LHCN-M2 (cell line): ENCODE data around the gene PHF21B. TPM values are rescaled to one million over a fixed set of nuclear protein-coding genes. Genes with fewer than 3 reads are reported as not detected.

Experiments
- DNase-seq: peaks from one replicate; pipeline ENCODE4 v3.0.0-alpha.2; 2012; ENCODE audit warnings: low read depth
- total RNA-seq: library from RNA; depleted of rRNA; stranded (reverse); fragments of >200 nt; gene quantifications from 2 replicates; pipeline ENCODE4 v1.2.3, GENCODE V29; 2014; rRNA removed

The PHF21B gene
- total RNA-seq, 1 experiment from 2014 or later, result 0.98 TPM

- DNase-seq, result no peak
These were observed 163.7 kb downstream of the PHF21B start for GRCh38 chr22:44845796-44846720.

DNA sequence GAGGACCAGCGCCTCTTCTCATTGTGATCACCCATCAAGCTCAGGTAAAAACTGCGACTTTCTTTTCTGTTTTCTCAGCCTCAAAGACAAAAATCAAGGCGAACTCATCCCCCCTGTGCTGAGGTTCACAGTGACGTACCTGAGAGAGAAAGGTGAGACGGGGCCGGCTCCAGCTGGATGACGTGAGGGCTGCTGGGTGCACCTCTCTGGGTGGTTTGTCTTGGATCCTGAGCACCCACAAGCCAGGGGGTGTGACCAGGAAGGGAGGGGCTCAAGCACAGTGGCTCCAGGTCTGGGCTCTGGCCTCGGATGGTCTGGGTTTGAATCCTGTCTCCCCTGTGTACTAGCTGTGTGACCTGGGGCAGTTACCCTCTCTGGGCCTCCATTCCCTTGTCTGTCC, 164.6 kb downstream of the PHF21B start:
- no peak for DNase-seq

DNA sequence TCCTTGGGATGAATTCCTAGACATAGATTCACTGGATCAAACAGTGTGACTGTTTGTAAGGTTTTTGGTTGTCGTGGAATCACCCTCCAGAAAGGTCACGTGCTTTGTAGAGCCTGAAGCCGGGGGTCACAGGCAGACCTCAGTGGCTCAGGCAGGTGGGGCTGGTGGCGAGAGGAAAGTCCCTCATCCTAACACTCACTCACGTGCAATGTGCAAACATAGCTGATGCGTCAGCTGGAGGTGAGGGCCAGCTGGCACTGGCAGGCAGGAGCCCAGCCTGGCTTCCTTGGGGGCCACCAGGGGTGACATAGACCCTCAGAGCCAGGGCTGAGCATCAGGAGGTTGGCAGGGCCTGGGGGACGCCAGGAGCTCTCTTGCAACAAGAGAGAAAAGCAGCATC, 167.4 kb downstream of the PHF21B start:
- DNase-seq, result no peak

GRCh38 chr22:44840611-44841322, 169.0 kb downstream of the PHF21B start:
- no peak for DNase-seq

- DNase-seq, result no peak
These were observed 170.1 kb downstream of the PHF21B start for GRCh38 chr22:44839721-44840120.

DNA sequence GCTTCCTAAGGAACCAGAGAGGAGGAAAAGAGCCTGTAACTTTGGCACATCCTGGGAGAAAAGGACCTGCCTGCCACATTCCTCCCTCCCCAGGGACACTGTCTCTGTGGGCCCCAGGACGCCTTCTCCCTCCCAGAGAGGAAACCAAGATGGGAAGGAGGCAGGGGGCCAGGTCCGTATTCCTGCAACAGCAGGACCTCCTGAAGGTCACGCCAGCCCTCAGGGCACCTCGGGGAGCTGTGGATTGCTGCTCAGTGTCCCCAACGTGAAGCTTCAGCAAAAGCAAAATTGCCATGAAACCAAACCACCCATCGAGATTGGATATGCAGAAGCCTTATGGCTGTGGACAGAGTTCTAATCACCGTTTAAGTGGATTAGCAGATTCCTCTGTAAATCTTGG, 170.7 kb downstream of the PHF21B start:
- DNase-seq, result no peak

DNA sequence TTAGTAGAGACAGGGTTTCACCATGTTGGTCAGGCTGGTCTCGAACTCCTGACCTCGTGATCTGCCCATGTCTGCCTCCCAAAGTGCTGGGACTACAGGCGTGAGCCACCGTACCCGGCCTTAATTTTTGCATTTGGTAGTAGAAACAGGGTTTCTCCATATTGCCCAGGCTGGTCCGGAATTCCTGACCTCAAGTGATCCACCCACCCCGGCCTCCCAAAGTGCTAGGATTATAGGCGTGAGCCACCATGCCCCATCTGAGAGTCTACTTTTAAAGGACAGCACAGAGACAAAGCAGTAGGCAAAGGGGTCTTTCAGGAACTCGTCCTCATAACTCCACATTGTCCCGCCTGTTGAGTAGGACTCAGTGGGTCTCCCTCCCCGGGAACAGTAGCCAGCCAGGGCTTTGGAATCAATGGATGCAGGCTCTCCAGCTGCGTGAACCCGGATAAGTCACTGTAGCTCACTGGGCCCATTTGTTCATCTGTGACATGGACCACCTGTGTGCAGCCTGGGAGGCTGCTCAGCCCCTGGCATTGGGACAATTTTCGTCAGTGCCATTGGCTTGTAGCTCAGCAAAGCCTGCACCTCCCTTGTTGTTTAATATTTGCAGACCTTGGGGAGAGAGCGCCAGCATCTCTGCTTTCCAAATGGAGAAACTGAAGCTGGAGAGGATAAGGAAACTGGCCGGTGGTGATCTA, 171.3 kb downstream of the PHF21B start:
- DNase-seq, result no peak

- DNase-seq, result no peak
These were observed 172.3 kb downstream of the PHF21B start for GRCh38 chr22:44837481-44837880.

- no peak for DNase-seq
These were observed 175.7 kb downstream of the PHF21B start for GRCh38 chr22:44834065-44834464.

DNA sequence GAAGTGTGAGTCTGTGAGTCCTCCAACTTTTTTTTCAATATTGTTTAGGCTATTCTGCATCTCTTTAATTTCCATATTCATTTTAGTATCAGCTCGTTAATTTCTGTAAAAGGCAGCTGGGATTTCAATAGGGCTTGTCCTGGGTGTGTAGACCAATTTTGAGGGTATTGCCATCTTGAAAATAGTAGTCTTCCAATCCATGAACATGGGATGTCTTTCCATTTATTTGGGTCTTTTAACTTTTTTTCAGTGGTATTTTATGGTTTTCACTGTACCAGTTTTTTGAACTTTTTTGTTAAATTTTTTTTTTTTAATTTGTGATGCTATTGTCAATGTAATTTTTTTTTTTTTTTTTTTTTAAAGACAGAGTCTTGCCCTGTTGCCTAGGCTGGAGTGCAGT, 177.9 kb downstream of the PHF21B start:
- DNase-seq, result no peak

Other genes with a start within 250 kb of the PHF21B start
- gene NUP50, start 153.9 kb upstream of the PHF21B start, total RNA-seq, result 71.4 and 81.2 TPM in 2 replicates
- 27.3 and 31.7 TPM in 2 replicates for gene KIAA0930, start 230.9 kb upstream of the PHF21B start, total RNA-seq